Measurements from ENCODE around the gene NBEAL2.

The NBEAL2 gene

GRCh38 chr3:47011371-47011770 lies 31.9 kb downstream of the NBEAL2 start:
- Histone ChIP-seq H3K9me2 (ENCODE audit: low read depth, low read length) (no peaks in the 10 kb centered on the region), H4K20me1 (ENCODE audit: insufficient read depth, low read length) (no peaks in the 10 kb centered on the region), H2AFZ (ENCODE audit: low read length) (no peak overlapping the region), H3K27me3 (ENCODE audit: insufficient read depth, low read length) (no peaks in the 10 kb centered on the region), H3K27ac (ENCODE audit: low read depth, low read length, poor library complexity, severe bottlenecking) (peak overlapping the region; percentile 15), H3K4me1 (ENCODE audit: insufficient read depth, low read length, severe bottlenecking) (peaks cover 19% of the 10 kb centered on the region), H3K4me3 (ENCODE audit: low read depth, low read length, poor library complexity, severe bottlenecking) (no peak overlapping the region), H3K36me3 (ENCODE audit: insufficient read depth, low read length) (peaks cover 33% of the 10 kb centered on the region; the same call in 1 of the 2 replicates), H3K9me3 (ENCODE audit: low read length) (no peaks in the 10 kb centered on the region), H3K9ac (ENCODE audit: low read length) (no peak overlapping the region), H3K4me2 (ENCODE audit: low read length) (no peak overlapping the region), H3F3A (ENCODE audit: insufficient read depth, low read length) (no peaks in the 10 kb centered on the region), H3K79me2 (ENCODE audit: insufficient read depth, low read length) (no peaks in the 10 kb centered on the region)
- no peak for TF ChIP-seq CTCF (IDR thresholded peaks at IDR 0.05; ENCODE audit: low read length)
- no peak for TF ChIP-seq EZH2 (IDR thresholded peaks at IDR 0.05; ENCODE audit: borderline replicate concordance, low read length)

GRCh38 chr3:47012342-47013230 lies 33.1 kb downstream of the NBEAL2 start:
- no peaks in the 10 kb centered on the region for H3K9me2 ChIP-seq (ENCODE audit: low read depth, low read length)

GRCh38 chr3:47013231-47013630 lies 33.8 kb downstream of the NBEAL2 start:
- Histone ChIP-seq H3K9ac (ENCODE audit: low read length) (no peak overlapping the region), H3K27ac (ENCODE audit: low read depth, low read length, poor library complexity, severe bottlenecking) (peak overlapping the region; percentile 11), H3K36me3 (ENCODE audit: insufficient read depth, low read length) (peaks cover 41% of the 10 kb centered on the region; the same call in 1 of the 2 replicates)

More at GRCh38 chr3:47012342-47013230, 33.1 kb downstream of the NBEAL2 start:
- Histone ChIP-seq H3K9ac (ENCODE audit: low read length) (no peak overlapping the region), H3K4me1 (ENCODE audit: insufficient read depth, low read length, severe bottlenecking) (peaks cover 31% of the 10 kb centered on the region), H3K79me2 (ENCODE audit: insufficient read depth, low read length) (no peaks in the 10 kb centered on the region), H3K9me3 (ENCODE audit: low read length) (no peaks in the 10 kb centered on the region), H3K4me2 (ENCODE audit: low read length) (no peak overlapping the region; the same call in 1 of the 2 replicates), H3K27ac (ENCODE audit: low read depth, low read length, poor library complexity, severe bottlenecking) (peak overlapping the region; percentile 33), H3K4me3 (ENCODE audit: low read depth, low read length, poor library complexity, severe bottlenecking) (no peak overlapping the region), H4K20me1 (ENCODE audit: insufficient read depth, low read length) (no peaks in the 10 kb centered on the region), H3K27me3 (ENCODE audit: insufficient read depth, low read length) (no peaks in the 10 kb centered on the region), H2AFZ (ENCODE audit: low read length) (no peak overlapping the region), H3F3A (ENCODE audit: insufficient read depth, low read length) (no peaks in the 10 kb centered on the region), H3K36me3 (ENCODE audit: insufficient read depth, low read length) (peaks cover 35% of the 10 kb centered on the region; the same call in 1 of the 2 replicates)
- no peak for TF ChIP-seq EZH2 (IDR thresholded peaks at IDR 0.05; ENCODE audit: borderline replicate concordance, low read length)
- TF ChIP-seq CTCF (IDR thresholded peaks at IDR 0.05; ENCODE audit: low read length): no peak

More at GRCh38 chr3:47013231-47013630, 33.8 kb downstream of the NBEAL2 start:
- peaks cover 37% of the 10 kb centered on the region for H3K4me1 ChIP-seq (ENCODE audit: insufficient read depth, low read length, severe bottlenecking)
- no peaks in the 10 kb centered on the region for H3K9me2 ChIP-seq (ENCODE audit: low read depth, low read length)
- no peaks in the 10 kb centered on the region for H3K79me2 ChIP-seq (ENCODE audit: insufficient read depth, low read length)
- no peaks in the 10 kb centered on the region for H3K27me3 ChIP-seq (ENCODE audit: insufficient read depth, low read length)
- no peak overlapping the region for H3K4me2 ChIP-seq (ENCODE audit: low read length)
- no peaks in the 10 kb centered on the region for H3K9me3 ChIP-seq (ENCODE audit: low read length)
- no peaks in the 10 kb centered on the region for H4K20me1 ChIP-seq (ENCODE audit: insufficient read depth, low read length)
- H3F3A ChIP-seq (ENCODE audit: insufficient read depth, low read length): no peaks in the 10 kb centered on the region
- no peak overlapping the region for H2AFZ ChIP-seq (ENCODE audit: low read length)
- no peak overlapping the region for H3K4me3 ChIP-seq (ENCODE audit: low read depth, low read length, poor library complexity, severe bottlenecking)
- TF ChIP-seq EZH2 (IDR thresholded peaks at IDR 0.05; ENCODE audit: borderline replicate concordance, low read length) (no peak), CTCF (IDR thresholded peaks at IDR 0.05; ENCODE audit: low read length) (no peak)
